WTC11 (cell line): ENCODE measurements around the gene LRRC7. TPM values are rescaled to one million over a fixed set of nuclear protein-coding genes. Genes with fewer than 3 reads are reported as not detected.

ENCODE experiments used
- ATAC-seq: fragments of 200-7000 bp; cut with Tn5 transposase; 2 replicates; pipeline ENCODE4 v1.10.0; 2021; ENCODE audit warnings: mild to moderate bottlenecking, moderate library complexity
- CTCF ChIA-PET: fragments of 300-600 bp; sonication (Branson Sonifier 250); formaldehyde crosslinking; loops from one replicate; lab custom pipeline; 2021; ENCODE audit warnings: antibody characterized with exemption; lab: Charles Lee
- POLR2A ChIA-PET: fragments of 350-600 bp; sonication (Branson Sonifier 250); formaldehyde crosslinking; loops from one replicate; lab custom pipeline; 2021; ENCODE audit warnings: antibody characterized with exemption; lab: Charles Lee
- DNase-seq: peaks from one replicate; pipeline ENCODE4 v3.0.0; 2021; ENCODE audit warnings: low spot score
- H3K27ac Mint-ChIP-seq: 2 replicates; pipeline ENCODE4 v1.8.0; 2021; ENCODE audit warnings: mixed read lengths
- H3K27me3 Mint-ChIP-seq: 2 replicates; pipeline ENCODE4 v1.8.0; 2021; ENCODE audit warnings: low read depth, mild to moderate bottlenecking, moderate library complexity, mixed read lengths
- H3K36me3 Mint-ChIP-seq: 2 replicates; pipeline ENCODE4 v1.8.0; 2021; ENCODE audit warnings: mixed read lengths
- H3K4me1 Mint-ChIP-seq: 2 replicates; pipeline ENCODE4 v1.8.0; 2022; ENCODE audit warnings: mixed read lengths
- H3K4me3 Mint-ChIP-seq: 2 replicates; pipeline ENCODE4 v1.8.0; 2021; ENCODE audit warnings: mild to moderate bottlenecking, moderate library complexity, mixed read lengths
- H3K9me3 Mint-ChIP-seq: 2 replicates; pipeline ENCODE4 v1.8.0; 2021; ENCODE audit warnings: mixed read lengths
- AFF4 ChIP-seq: sonication (generic); formaldehyde crosslinking; IDR thresholded peaks from 2 replicates; pipeline ENCODE4 v1.8.1; 2023; ENCODE audit warnings: mild to moderate bottlenecking, missing genetic modification reagents, borderline replicate concordance
- AR ChIP-seq: fragments of 250-450 bp; sonication (Bioruptor Pico); IDR thresholded peaks from 2 replicates; pipeline ENCODE4 v1.9.0; 2021; ENCODE audit warnings: mild to moderate bottlenecking
- CTCF ChIP-seq: fragments of 200-600 bp; IDR thresholded peaks from 2 replicates; pipeline ENCODE4 v1.8.0; 2022; ENCODE audit warnings: antibody characterized with exemption
- HMGA2 ChIP-seq: fragments of 250-450 bp; sonication (Bioruptor Pico); IDR thresholded peaks from 2 replicates; pipeline ENCODE4 v1.4.0; 2021; ENCODE audit warnings: mild to moderate bottlenecking, moderate library complexity
- JUN ChIP-seq: sonication (generic); formaldehyde crosslinking; IDR thresholded peaks from 2 replicates; pipeline ENCODE4 v1.8.0; 2023; ENCODE audit warnings: mild to moderate bottlenecking, missing genetic modification reagents
- KAT7 ChIP-seq: sonication (generic); formaldehyde crosslinking; IDR thresholded peaks from 2 replicates; pipeline ENCODE4 v1.8.1; 2023; ENCODE audit warnings: missing genetic modification reagents, mild to moderate bottlenecking, borderline replicate concordance
- MYBL2 ChIP-seq: sonication (generic); formaldehyde crosslinking; IDR thresholded peaks from 2 replicates; pipeline ENCODE4 v1.8.1; 2023; ENCODE audit warnings: mild to moderate bottlenecking, moderate library complexity, missing genetic modification reagents
- NR1H2 ChIP-seq: sonication (generic); formaldehyde crosslinking; IDR thresholded peaks from 2 replicates; pipeline ENCODE4 v1.9.0; 2021; ENCODE audit warnings: mild to moderate bottlenecking, moderate library complexity, missing genetic modification reagents
- ZNF281 ChIP-seq: sonication (generic); formaldehyde crosslinking; IDR thresholded peaks from 2 replicates; pipeline ENCODE4 v1.8.0; 2023; ENCODE audit warnings: mild to moderate bottlenecking, missing genetic modification reagents
- total RNA-seq: library from RNA; stranded (reverse); gene quantifications from 3 replicates; pipeline ENCODE4 v1.2.3, GENCODE V29; 2021
- TF ChIP-seq, protein P1 (sequence below): sonication (generic); formaldehyde crosslinking; conservative IDR thresholded peaks from 2 replicates; pipeline ENCODE4 v1.8.1; 2022; ENCODE audit warnings: mild to moderate bottlenecking, missing genetic modification reagents
- TF ChIP-seq, protein P2 (sequence below): sonication (generic); formaldehyde crosslinking; IDR thresholded peaks from 2 replicates; pipeline ENCODE4 v1.8.0; 2022; ENCODE audit warnings: mild to moderate bottlenecking, missing genetic modification reagents

LRRC7 gene
- total RNA-seq, 1 experiment from 2014 or later: not detected

DNA sequence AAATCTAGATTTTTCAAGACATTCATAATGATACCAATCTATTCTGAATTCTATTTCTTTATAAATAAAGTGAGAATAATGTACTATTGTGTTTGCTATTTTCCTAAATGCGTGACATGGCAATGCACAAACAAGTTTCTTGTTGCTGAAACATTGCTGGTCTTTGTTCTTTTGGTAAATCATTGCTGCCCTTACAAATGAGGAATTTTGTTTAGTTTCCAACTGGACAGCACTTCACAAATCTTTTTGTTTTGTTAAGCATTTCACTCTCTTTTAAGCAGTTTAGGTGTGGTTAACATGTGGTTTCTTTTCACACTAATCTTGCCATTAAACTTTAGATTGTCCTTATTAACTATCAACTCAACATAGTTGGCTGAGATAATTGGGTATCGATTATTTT is 94.6 kb downstream of the LRRC7 start (continued):
- no peak for TF ChIP-seq AFF4
- TF ChIP-seq ZNF281 (CRISPR knock-in tag): no peak
- TF ChIP-seq, protein P1, sequence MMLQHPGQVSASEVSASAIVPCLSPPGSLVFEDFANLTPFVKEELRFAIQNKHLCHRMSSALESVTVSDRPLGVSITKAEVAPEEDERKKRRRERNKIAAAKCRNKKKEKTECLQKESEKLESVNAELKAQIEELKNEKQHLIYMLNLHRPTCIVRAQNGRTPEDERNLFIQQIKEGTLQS (CRISPR knock-in tag): no peak
- no peak for TF ChIP-seq NR1H2 (CRISPR knock-in tag)
- TF ChIP-seq AR: no peak
- TF ChIP-seq KAT7 (CRISPR knock-in tag): no peak

DNA sequence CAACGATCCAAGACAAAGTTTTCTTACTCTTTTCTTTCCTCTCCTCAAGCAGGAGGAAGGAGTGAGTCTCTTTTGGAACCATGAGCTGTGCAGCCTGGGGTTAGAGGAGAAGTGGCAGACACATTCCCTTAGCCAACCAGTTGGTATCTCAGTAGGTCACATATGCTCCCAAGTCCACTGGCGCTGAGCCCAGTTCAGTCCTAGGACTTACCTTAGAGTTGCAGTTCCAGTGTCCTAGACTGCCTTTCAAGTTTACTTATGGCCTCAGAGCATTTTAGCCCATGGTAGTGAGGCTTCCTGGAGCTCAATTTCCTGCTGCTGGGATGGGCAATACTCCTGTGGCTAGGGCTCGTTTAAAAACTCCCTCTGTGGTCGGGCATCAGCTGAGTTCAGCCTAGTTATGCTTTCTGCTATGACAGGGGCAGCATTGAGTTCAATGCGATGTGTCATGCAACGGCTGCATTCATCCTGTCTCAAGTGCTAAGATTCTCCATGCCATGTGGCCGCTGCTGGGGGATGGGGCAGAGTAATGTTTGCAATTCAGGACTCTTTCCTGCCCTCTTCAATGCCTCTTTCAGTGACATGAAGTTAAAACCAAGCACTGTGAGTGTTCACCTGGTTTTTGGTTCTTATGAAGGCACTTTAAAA is 103.8 kb downstream of the LRRC7 start:
- peak; percentile 43; the same call in 1 of the 2 replicates for ATAC-seq
- no peak for TF ChIP-seq JUN (CRISPR knock-in tag)
- no peak for DNase-seq
- POLR2A ChIA-PET: no interaction called here
- Mint-ChIP-seq H3K27ac (no peak overlapping the region), H3K4me1 (no peaks in the 10 kb centered on the region), H3K36me3 (no peaks in the 10 kb centered on the region), H3K9me3 (peaks cover 6% of the 10 kb centered on the region; the same call in 1 of the 2 replicates), H3K27me3 (no peaks in the 10 kb centered on the region), H3K4me3 (no peak overlapping the region)
- CTCF ChIA-PET: no interaction called here

- ChIA-PET POLR2A (interaction anchor here (0.6 kb wide), 1 partner anchor 951 kb away, joined by 3 read pairs; no protein-coding TSS in a partner anchor), CTCF (no interaction called here)
- Mint-ChIP-seq H3K4me1 (no peaks in the 10 kb centered on the region), H3K27me3 (no peaks in the 10 kb centered on the region), H3K4me3 (no peak overlapping the region), H3K36me3 (no peaks in the 10 kb centered on the region), H3K9me3 (peaks cover 6% of the 10 kb centered on the region; the same call in 1 of the 2 replicates), H3K27ac (no peak overlapping the region)
- ATAC-seq (no peak), DNase-seq (no peak)
- TF ChIP-seq, protein P2, sequence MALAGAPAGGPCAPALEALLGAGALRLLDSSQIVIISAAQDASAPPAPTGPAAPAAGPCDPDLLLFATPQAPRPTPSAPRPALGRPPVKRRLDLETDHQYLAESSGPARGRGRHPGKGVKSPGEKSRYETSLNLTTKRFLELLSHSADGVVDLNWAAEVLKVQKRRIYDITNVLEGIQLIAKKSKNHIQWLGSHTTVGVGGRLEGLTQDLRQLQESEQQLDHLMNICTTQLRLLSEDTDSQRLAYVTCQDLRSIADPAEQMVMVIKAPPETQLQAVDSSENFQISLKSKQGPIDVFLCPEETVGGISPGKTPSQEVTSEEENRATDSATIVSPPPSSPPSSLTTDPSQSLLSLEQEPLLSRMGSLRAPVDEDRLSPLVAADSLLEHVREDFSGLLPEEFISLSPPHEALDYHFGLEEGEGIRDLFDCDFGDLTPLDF: no peak
- TF ChIP-seq ZNF281 (CRISPR knock-in tag) (no peak), MYBL2 (CRISPR knock-in tag) (no peak), AR (no peak), CTCF (no peak), HMGA2 (CRISPR knock-in tag) (no peak)
Measured at GRCh38 chr1:69673321-69673720, 105.6 kb downstream of the LRRC7 start.
